ENCODE measurements around the gene GTPBP1.

The GTPBP1 gene

DNA sequence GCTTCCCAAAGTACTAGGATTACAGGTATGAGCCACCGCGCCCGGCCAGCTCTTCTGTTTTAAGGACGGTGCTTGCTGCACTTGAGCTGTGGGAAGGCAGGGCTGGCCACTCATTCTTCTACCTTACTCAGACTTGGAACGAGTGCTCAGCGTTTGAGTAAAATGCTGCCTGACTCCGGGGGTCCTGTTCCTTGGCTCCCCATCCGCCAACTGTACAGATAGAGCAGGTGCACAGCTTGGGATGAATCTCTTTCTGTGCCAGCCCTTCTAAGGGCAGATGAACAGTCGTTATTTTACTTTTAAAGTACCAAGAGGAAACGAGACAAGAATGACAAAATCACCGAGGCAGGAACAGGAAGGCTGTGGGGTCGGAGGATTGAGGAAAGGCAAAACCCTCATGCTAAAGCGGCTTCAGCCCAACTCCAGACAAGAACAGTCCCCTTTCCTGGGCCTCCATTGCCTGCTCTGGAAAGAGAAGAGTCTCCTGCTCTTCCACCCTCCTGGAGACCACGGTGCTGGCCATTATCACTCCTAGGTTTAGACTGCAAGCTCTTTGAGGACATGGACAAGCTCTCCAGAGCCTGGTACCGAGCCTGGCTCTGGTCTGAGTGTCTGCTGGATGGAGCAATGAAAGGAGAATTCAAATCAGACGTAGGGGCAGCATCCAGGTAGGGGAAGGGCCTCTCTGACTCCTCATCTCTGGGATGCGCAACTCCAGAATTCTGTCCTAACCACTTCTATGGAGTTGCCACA lies 51.1 kb downstream of the GTPBP1 start:
- DNase-seq (ENCODE audit: low read depth in 2 of 2): no peak

DNA sequence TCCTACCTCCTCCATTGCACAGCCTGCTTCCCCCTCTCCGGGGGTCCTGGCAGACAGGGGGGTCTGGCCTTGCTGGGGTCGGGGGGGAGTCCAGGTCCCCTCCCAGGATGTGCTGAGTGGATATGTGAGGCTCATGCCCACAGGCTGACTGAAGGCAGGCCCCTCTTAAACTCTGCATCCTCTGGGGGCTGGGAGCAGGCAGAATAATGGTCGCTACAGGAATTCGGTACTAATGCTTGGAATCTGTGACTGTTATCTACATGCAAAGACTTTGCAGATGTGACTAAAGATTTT lies 51.7 kb downstream of the GTPBP1 start:
- no peak for DNase-seq (ENCODE audit: low read depth in 2 of 2)

DNA sequence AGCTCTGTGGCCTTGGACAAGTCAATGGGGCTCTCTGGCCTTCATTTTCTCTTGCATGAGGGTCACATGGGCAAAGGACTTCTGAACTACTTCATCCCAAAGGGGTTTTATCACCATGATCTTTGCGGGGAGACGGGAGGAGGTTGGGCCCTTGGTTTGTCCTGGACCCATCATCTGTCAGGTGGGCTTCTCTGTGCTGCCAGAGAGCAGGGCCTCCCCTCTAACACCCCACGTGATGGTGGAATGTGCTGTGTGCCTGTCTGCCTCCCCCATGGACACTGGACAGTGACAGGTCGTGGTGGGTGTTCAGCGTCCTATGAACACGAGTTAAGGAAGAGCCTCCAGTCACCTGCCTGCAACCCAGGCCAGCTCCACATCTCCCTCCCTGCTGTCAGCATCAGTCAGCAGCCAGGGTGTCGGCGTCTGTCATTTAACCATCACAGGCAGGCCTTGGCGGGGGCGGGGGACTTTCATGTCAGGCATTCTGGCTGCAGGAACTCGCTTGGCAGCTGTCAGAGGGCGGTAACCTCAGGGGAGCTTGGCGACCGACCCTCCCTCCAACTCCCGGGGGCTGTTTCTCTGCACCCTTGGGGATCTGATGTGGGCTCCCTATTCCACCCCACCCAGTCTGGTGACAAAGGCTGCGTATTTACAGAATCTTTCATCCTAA lies 52.7 kb downstream of the GTPBP1 start:
- DNase-seq (ENCODE audit: low read depth in 2 of 2): peak; percentile 63 to 68

DNA sequence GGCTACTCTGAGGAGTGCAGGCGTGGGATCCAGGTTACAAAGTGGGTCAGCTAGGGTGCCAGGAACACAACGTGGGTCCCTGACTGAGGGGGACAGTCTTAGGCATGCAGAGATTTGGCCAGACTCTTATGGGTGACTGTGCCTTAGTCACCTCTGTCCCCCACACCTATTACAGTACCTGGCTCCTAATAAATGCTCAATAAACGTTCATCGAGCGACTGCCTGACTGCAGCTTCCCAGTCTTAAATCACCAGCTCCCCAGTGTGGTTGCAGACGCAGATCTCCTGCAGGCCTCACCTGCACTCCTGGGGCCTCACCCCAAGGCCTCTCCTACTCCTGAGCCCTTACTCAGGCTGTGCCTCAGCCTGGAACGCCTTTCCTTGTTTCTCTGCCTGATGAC lies 53.3 kb downstream of the GTPBP1 start:
- DNase-seq (ENCODE audit: low read depth in 2 of 2): no peak

DNA sequence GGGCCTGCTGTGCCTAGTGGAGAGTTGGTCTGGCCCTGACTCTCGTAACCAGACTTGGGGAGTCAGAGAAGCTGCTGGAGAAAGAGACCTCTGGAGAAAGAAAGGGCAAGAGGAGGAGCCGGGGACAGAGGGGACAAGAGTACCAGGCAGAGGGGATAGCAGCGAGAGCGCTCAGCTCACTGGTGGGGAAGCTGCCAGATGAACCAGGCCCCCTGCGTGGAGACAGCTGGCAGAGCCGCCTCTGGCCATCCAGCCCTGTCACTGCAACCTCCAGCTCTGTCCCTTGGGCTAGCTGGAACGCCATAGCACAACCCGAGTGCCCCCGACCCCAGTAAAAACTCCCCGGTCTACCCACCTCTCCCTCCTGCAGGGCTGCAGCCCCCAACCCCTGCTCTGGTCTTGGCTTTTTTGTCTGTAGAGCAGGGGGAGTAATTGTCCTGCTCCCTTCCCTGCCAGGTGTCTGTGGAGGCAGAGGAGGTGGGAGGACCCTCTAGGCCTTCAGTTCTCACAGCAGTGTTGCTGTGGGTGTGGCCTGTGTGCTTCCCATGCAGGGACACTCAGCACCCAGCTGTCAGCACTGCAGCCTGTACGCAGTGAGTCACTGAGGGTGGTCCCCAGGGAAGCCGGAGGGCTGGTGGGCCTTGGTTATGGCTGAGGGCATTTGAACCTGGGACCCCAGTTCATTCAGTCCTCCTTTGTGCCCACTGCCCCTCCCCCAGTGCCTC lies 54.9 kb downstream of the GTPBP1 start:
- DNase-seq (ENCODE audit: low read depth in 2 of 2): no peak

DNA sequence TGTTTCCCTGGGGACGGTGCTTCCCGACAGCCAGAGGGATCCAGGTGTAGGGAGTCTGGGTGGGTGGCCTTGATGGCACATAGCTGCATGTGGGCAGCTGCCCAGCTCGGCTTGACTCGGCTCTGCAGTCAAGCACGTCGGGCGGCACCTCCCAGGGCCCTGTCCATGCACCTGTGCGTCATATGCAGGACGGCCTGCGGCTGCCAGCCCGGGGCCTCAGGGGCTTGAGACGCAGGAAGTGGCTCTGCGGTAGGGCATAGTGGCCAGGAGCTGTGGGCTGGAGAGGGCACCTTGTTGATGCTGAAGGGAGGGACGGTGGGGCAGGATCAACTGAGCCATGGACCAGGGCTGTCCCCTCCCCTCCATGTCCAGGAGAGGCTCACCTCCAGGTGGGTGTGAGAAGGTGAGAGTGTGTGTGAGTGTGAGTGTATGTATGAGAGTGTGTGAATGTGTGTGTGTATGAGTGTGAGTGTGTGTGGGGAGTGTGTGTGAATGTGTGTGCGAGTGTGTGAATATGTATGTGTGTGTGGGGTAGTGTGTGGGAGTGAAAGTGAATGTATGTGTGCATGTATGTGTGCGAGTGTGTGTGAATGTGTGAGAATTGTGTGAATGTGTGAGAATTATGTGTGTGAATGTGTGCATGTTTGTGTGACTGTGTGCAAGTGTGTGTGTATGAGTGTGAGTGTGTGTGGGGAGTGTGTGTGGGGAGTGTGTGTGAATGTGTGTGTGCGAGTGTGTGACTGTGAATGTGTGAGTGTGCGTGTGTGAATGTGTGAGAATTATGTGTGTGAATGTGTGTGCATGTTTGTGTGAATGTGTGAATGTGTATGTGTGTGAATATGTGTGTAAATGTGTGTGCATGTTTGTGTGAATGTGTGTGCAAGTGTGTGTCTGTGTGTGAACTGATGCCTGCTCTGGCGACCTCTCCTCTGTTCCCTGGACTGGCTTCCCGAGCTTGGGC lies 55.7 kb downstream of the GTPBP1 start:
- DNase-seq (ENCODE audit: low read depth in 2 of 2): no peak

DNA sequence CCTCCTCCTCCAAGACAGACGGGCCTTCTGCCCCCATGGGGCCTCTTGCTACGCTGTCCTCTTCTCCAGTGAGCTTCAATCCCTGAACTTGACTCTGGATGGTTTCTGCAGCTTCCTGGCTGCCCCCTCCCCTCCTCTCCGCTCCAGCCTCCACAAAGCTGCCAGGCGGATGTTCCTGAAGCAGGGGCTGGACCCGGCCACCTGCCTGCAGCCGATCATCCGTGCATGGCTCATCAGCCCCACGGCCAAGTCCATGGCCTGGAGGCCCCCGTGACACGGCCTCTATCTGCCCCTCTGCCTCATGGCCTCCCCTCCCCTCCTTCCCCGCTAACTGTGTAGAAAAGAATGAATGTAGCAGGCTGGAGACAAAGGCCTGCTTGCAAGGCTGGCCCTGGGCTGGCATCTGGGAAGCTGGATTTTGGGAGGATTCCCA lies 56.8 kb downstream of the GTPBP1 start:
- no peak for DNase-seq (ENCODE audit: low read depth in 2 of 2)

DNA sequence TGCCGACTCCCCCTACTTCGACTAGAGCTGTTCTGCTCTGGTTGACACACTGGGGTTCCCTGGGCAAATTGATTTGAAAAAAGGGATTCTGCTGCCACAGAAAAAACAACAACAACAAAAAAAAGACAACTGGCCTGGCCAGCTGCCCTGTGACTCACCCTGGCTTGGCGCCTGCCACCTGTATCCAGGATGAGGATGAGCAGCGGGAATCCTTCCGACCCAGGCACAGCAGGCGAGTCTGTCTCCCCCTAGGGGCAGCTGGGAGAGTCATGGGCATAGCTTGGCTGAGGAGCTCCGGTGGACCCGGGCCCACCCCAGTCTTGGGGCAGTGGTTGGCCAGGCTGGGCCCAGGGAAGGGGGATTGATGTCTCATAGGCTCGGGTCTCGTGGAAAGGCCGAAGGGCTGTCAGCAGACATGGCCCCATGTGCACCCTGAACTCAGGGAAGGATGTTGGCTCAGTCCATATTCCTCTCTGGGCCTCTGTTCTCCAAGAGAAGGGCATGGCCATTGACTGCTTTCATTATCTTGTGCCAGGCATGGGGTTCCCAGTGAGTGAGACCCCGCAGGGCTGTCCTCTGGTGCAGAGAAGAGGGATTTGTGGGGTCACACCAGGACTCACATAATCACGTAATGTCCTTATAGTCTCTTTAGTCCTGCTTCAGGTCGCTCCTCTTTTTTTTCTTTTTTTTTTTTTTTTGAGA lies 60.5 kb downstream of the GTPBP1 start:
- no peak for DNase-seq (ENCODE audit: low read depth in 2 of 2)

DNA sequence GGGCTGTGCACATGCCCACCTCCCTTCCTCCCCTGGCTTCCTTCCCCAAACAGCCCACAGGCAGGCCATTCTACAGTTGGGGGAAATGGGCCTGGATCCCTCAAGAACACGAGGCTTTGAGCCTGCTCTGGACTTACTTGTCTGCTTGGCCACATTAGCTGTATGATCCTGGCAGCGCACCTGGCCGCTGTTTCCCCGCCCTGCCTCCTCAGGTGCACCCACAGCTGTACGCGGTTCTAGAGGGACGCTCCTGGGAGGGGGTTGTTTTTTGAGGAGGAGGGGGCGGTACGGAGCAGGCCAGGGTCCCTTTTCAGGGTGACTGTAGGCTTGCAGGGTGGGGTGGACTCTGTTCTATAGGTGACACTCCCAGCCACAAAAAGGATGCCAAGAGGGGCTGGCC lies 61.6 kb downstream of the GTPBP1 start:
- DNase-seq (ENCODE audit: low read depth in 2 of 2): no peak

DNA sequence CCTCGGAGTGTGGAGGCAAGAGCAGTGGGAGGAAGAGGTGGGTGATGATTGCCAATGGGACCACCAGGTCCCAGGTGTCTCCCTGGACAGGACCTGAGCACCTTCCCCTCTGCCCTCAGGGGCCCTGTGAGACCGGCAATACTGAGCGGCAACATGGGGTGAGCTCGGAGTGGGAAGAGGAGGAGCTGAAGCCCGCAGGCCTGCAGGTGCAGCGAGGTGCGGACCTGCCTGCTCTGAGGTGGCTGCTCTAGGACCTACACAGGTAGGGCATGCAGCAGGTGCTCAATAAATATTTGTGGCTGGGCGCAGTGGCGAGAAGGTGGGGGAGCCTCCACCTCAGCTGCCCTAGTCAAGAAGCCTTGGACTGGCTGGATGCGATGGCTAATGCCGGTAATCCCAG lies 62.3 kb downstream of the GTPBP1 start:
- no peak for DNase-seq (ENCODE audit: low read depth in 2 of 2)

DNA sequence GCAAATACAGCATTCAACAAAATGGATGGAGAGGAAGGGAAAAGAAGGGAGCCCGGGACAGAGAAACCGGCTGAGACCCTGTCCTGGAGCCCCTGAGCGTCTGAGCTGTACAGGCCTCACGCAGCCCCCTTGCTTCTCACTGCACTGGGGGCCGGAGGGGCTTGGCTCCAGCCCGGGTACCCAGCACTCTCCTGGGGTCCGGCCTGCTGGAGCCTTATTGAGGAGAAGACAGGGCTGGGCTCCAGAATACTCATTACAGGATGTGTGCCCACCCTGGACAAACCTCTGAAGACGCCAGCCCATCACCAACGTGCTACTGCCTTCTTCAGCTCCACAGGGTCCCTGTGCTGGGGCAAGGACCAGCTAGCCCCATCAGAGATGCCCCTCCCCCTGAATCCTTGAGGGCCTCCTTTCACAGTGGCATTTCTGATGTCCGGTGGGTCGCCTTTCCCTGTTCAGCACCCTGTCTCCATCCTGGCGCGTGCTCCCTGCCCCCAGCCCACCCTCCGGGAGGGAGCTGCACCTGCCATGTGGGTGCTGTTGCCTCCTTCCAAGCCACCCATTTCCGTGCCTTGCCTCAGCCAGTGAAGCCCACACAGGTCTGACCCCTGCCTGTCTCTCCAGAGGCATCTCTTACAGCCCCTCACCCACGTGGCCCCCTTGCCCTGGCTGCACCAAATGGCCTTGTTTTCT lies 64.7 kb downstream of the GTPBP1 start:
- DNase-seq (ENCODE audit: low read depth in 2 of 2): no peak

DNA sequence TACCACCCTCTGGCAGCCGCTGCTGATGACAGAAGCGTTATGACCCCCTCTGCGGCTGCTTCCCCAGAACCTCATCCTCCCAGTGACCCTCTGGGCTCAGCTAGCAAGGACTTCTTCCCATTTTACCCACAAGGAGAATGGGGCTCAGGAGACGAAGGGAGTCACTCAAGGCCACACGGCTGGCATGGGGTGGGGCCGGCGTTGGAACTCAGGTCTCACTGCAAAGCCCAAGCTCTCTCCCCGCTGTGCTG lies 66.8 kb downstream of the GTPBP1 start:
- no peak for DNase-seq (ENCODE audit: low read depth in 2 of 2)

DNA sequence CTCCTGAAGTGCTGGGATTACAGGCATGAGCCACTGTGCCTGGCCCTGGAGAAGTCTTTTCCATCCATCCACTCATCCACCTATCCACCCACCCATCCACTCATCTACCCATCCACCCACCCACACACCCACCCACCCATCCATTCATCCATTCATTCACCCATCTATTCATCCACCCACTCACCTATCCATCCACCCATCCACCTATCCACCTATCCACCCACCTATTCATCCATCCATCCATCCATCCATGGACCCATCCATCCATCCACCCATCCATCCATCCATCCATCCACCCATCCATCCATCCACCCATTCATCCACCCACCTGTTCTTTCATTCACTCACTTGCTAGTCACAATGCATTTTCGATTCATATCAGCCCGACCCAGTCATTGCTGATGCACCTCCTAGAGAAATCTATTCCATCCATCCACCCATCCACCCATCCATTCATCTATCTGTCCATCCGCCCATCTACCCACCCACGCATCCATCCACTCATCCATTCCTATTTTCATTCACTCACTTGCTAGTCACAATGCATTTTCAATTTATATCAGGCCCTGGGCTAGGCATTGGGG lies 67.7 kb downstream of the GTPBP1 start:
- no peak for DNase-seq (ENCODE audit: low read depth in 2 of 2)

DNA sequence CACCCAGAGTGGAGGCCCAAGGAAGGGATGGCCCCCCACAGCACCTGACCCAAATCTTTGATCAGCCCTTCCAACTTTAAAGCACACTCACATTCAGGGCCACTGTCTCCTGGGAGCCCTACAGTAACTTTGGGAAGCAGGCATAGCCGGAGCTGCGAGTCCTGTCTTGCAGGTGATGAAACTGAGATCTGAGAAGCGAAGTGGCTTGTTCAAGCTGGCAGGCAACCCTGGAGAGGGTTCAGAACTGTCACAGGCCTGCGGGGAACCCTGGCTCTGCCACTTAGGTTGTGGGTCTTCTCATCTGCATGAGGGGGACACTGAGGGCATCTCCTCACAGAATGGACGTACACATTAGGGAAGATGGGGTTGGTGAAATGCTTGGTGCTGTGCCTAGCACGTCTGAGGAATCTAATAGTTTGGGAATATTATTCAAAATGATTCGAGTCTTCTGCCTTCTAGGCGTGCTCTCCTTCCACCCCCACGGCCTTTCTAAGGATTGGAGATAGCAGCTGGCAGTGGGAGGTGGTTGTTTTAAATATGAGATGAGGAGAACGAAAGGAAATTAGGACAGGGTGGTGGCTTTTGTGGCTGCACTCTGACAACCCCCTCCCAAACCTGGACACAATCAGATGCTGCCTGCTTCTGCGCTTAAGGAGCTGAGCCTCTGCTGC lies 68.9 kb downstream of the GTPBP1 start:
- DNase-seq (ENCODE audit: low read depth in 2 of 2): no peak

DNA sequence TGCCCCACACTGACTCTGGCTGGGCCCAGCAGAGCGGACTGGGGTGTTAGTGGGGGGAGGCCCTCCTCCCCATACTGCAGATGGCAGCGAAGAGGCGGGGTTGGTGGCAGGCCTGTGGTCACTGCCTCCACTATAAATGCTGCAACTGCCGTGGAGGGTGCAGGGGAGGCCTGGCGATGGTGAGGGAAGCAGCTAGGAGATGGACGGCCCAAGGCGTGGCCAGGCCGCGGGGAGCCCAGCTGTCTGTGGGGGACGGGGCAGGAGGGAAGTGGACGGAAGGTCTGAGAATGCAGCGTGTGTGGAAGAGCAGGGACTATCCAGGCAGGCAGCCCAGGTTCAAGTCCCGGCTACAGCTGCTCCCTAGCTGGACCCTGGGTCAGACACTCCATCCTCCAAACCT lies 69.9 kb downstream of the GTPBP1 start:
- no peak for DNase-seq (ENCODE audit: low read depth in 2 of 2)

DNA sequence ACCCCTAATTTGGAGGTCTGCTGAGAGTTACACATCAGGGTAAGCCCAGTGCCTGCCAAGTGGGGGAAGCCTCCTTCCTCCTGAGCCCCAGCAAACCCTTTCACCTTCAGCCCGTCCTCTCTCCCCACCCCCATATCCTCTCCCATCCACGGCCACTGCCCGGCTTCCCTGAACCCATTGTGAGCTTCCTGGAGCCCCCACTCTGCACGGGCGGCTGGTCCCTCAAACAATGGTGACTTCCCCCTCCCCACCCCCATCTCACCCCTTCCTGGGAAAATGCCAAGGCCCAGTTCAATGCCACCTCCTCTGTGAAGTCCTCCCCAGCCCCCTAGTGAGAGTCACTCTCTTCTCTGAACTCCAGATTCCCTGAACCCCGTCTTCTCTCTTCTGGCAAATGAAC lies 70.3 kb downstream of the GTPBP1 start:
- DNase-seq (ENCODE audit: low read depth in 2 of 2): no peak

DNA sequence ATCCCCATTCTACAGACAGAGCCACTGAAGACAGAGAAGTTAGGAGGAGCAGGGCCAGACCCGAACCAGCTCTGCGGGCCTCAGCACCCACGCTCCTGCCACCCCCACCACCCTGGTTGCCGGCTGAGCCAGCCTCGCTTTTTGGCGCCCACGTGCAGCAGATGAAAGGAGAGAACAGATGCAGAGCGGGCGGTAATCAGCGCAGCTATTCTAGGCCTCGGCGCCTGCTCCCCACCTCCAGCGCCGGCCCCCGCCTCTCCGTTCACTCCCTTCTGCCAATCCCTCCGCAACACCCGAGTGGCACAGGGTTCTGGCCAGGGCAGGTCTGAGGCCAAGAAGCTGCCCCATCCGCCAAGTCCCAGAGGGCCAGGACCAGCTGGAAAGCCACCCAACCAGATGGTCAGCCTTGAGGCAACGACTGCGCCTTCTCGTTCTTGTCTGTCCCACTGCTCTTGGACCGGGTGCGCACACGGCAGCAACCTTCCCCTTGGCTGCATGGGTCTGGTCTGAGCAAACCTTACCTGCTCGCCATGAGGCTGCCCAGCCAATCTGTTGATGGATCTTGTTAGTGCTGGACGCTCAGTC lies 71.4 kb downstream of the GTPBP1 start:
- DNase-seq (ENCODE audit: low read depth in 2 of 2): no peak

DNA sequence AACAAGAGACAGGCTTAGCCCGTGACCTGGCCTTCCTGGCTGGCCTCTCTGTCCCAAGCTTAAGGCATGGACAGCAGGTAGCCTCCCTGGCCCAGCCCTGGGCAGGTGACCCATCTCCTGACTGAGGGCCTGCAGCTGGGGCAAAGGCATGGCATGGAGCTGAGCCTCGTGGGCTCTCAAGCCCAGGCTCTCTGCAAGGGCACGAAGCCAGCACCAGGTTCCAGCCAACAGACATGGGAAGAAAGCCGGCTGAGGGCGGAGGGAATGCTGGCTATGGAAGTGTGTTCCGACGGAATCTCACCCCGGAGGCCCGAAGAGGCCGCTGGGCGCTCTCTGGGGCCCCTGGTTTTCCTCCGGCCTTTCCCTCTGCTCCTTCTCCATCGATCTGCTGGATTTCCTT lies 75.3 kb downstream of the GTPBP1 start:
- DNase-seq (ENCODE audit: low read depth in 2 of 2): no peak

DNA sequence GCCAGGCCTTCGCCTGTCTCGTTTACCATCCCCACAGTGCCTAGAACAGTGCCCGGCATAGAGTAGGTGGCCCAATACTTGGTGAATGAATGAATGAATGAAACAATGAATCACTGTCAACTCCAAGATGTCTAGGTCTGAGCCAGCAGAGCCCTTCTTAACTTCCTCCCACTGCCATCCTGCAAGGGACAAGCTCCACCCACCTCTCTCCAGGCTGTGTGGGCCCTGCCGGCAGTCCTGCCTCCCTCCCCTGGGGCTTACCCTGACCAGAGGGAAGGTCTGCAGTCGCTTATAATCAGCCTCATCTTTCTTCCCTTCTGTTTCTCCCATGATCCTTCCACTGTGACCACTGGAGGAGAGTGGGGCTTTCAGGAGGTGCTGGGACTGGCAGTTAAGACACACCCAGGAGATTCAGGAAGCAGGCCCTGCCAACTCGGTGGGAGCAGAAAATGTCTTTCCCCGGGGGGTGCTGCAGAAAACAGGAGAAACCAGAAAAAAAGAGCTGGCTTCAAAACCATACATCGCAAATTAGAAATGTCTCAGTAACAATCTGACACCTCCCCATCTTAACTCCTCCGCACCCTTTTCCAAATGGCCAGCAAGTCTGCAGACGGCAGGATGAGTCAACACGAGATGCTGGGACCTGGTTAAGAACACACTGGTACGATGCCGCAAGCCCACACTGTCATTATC lies 76.8 kb downstream of the GTPBP1 start:
- no peak for DNase-seq (ENCODE audit: low read depth in 2 of 2)

Measured in stimulated activated CD8-positive, alpha-beta memory T cell treated with anti-CD3 and anti-CD28 coated beads, Interleukin-7, amount 100 ng/mL, for 4 hours (primary cell).